Measurements from ENCODE around the gene KCNMA1. TPM values are rescaled to one million over a fixed set of nuclear protein-coding genes. Genes with fewer than 3 reads are reported as not detected.

Gene KCNMA1
- polyA plus RNA-seq, 4 donors = 2.7 to 8.6 (median 7.7) TPM

DNA sequence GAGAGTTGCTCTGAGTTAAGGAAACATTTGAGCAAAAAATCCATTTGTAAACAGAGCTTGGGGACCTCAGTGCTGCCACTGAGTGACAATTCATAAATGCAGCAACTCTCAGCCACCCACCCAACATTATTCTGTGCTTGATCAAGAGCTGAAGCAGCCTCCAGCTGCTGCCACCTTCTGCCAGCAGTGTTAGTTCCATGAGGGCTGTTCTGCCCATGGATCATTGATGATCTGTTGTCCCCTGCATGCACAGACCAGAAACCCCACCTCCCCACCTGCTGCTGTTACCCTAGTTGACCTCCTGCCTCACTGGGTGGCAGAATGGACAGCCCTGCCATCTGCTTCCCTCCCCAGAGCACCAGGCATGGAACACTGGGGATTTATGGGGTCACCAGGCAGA is 305.4 kb downstream of the KCNMA1 start:
- Histone ChIP-seq H3K27ac (ENCODE audit: low read depth in 1 of 3, low read length in 2 of 3) (no peak overlapping the region), H3K36me3 (ENCODE audit: control insufficient read depth in 3 of 3, insufficient read depth in 2 of 3, low read depth in 1 of 3, low read length in 3 of 3) (no peaks in the 10 kb centered on the region), H3K4me3 (ENCODE audit: low read depth in 1 of 3, low read length in 3 of 3) (no peak overlapping the region), H3K27me3 (ENCODE audit: control insufficient read depth in 3 of 3, insufficient read depth in 3 of 3, low read length in 3 of 3) (no peaks in the 10 kb centered on the region), H3K9me3 (ENCODE audit: control insufficient read depth in 2 of 2, insufficient read depth in 1 of 2, low read depth in 1 of 2, low read length in 1 of 2) (no peaks in the 10 kb centered on the region), H3K4me1 (ENCODE audit: control insufficient read depth in 3 of 3, insufficient read depth in 2 of 3, low read depth in 1 of 3, low read length in 2 of 3) (peaks cover 0 to 8% (median 0%) of the 10 kb centered on the region in 3 donors)
- FAIRE-seq (no peak), DNase-seq (no peak)

DNA sequence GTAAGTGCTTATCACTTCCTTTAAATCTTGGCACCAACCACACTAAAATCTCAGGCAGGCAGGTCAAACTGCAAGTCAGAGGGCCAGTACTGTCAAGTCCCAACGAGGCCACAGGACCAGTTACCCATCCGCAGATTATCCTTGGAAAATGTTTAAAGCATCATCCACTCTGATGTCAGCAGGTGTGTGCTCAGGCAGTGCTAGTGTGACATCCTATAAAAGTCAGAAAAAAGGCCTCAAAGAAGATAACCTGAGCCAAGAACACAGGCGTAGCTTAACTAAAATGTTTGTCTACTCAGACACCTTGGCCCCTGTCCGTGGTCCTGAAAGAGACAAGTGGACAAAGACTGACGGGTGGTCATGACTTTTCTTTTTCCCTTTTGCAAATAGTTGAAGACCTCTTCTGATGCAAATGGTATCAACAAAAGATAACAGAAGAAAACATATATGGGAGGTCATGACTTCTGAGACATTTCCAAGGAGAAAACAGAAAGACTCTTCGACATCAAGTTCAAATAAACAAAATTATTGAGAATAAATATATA is 309.3 kb downstream of the KCNMA1 start:
- Histone ChIP-seq H3K4me1 (ENCODE audit: control insufficient read depth in 3 of 3, insufficient read depth in 2 of 3, low read depth in 1 of 3, low read length in 2 of 3) (peaks cover 0 to under 1% (median 0%) of the 10 kb centered on the region in 3 donors), H3K27me3 (ENCODE audit: control insufficient read depth in 3 of 3, insufficient read depth in 3 of 3, low read length in 3 of 3) (no peaks in the 10 kb centered on the region), H3K4me3 (ENCODE audit: low read depth in 1 of 3, low read length in 3 of 3) (no peak overlapping the region), H3K9me3 (ENCODE audit: control insufficient read depth in 2 of 2, insufficient read depth in 1 of 2, low read depth in 1 of 2, low read length in 1 of 2) (no peaks in the 10 kb centered on the region), H3K36me3 (ENCODE audit: control insufficient read depth in 3 of 3, insufficient read depth in 2 of 3, low read depth in 1 of 3, low read length in 3 of 3) (no peaks in the 10 kb centered on the region), H3K27ac (ENCODE audit: low read depth in 1 of 3, low read length in 2 of 3) (no peak overlapping the region)
- no peak for FAIRE-seq
- peak in 1 of 2 donors; percentile 49 for DNase-seq
- WGBS, 3 donors = 48 to 62% (median 52%) methylated on average over 6 of the region's 6 CpGs

DNA sequence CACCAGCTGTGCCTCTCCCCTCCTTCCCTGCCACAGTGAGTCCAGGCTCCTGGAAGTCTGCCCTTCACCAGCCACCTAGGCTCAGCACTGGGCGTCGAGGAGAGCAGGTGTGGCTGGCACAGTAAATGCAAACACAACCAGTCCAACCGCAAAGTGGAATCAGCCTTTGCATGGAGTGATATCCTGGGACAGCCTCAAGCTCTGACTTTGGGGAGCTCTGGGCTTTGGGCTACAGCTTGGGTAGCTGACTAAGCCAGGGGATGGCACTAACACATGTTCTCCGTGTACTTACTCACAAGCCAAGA is 312.4 kb downstream of the KCNMA1 start:
- Histone ChIP-seq H3K9me3 (ENCODE audit: control insufficient read depth in 2 of 2, insufficient read depth in 1 of 2, low read depth in 1 of 2, low read length in 1 of 2) (no peaks in the 10 kb centered on the region), H3K4me1 (ENCODE audit: control insufficient read depth in 3 of 3, insufficient read depth in 2 of 3, low read depth in 1 of 3, low read length in 2 of 3) (no peaks in the 10 kb centered on the region), H3K4me3 (ENCODE audit: low read depth in 1 of 3, low read length in 3 of 3) (no peak overlapping the region), H3K27me3 (ENCODE audit: control insufficient read depth in 3 of 3, insufficient read depth in 3 of 3, low read length in 3 of 3) (no peaks in the 10 kb centered on the region), H3K36me3 (ENCODE audit: control insufficient read depth in 3 of 3, insufficient read depth in 2 of 3, low read depth in 1 of 3, low read length in 3 of 3) (no peaks in the 10 kb centered on the region), H3K27ac (ENCODE audit: low read depth in 1 of 3, low read length in 2 of 3) (no peak overlapping the region)
- FAIRE-seq (no peak), DNase-seq (peak in 1 of 2 donors; percentile 10)
- 35 to 64% (median 38%) methylated on average over 4 of the region's 4 CpGs for WGBS, 3 donors

DNA sequence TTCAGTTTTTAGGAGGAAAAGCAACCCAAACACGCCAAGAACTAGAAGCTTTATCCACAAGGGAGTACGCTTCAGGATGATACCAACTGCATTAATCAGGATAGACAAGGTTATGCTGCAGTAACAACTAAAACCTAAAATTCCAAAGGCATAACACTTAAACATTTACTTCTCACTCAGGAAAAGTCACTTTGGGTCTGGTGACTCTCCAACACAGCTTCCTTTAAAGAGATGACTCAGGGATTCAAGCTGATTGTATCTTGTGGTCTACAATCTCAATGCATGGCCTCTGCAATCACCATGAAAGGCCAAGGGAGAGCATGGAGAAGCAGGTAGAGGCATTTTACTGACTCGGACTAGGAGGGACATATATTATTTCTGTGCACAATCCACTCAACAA is 315.8 kb downstream of the KCNMA1 start:
- H3K9me3 ChIP-seq (ENCODE audit: control insufficient read depth in 2 of 2, insufficient read depth in 1 of 2, low read depth in 1 of 2, low read length in 1 of 2) = no peaks in the 10 kb centered on the region
- DNase-seq (no peak), FAIRE-seq (no peak)
- no peak overlapping the region for H3K4me3 ChIP-seq (ENCODE audit: low read depth in 1 of 3, low read length in 3 of 3)
- H3K4me1 ChIP-seq (ENCODE audit: control insufficient read depth in 3 of 3, insufficient read depth in 2 of 3, low read depth in 1 of 3, low read length in 2 of 3) = no peaks in the 10 kb centered on the region
- WGBS, 3 donors = 65 to 67% (median 67%) methylated on average over 3 of the region's 3 CpGs
- no peaks in the 10 kb centered on the region for H3K27me3 ChIP-seq (ENCODE audit: control insufficient read depth in 3 of 3, insufficient read depth in 3 of 3, low read length in 3 of 3)
- H3K27ac ChIP-seq (ENCODE audit: low read depth in 1 of 3, low read length in 2 of 3) = peak overlapping the region in 1 of 3 donors; percentile 5
- no peaks in the 10 kb centered on the region for H3K36me3 ChIP-seq (ENCODE audit: control insufficient read depth in 3 of 3, insufficient read depth in 2 of 3, low read depth in 1 of 3, low read length in 3 of 3)

DNA sequence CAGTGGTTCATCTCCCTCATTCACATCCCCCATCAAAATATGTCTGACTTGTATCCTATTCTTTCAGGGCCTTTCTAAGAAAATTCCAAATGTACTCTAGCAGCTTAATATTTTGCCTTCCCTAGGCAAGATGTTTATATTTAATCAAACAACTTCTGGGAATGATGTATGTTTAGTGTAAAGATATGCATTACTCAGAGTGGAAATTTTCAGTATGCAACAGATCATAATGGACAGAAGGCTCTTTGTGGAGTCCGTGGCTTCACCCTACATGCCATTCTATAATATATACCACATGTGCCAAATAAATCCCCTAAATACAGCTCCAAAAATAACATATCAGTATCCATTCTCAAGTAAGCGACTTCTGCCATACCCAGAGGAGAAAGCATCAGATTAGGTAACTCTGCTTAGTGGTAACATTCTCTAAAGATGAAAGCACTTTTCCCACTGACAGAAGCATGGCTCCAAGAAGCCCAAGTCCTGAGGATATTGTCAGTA is 316.6 kb downstream of the KCNMA1 start:
- Histone ChIP-seq H3K9me3 (ENCODE audit: control insufficient read depth in 2 of 2, insufficient read depth in 1 of 2, low read depth in 1 of 2, low read length in 1 of 2) (no peaks in the 10 kb centered on the region), H3K36me3 (ENCODE audit: control insufficient read depth in 3 of 3, insufficient read depth in 2 of 3, low read depth in 1 of 3, low read length in 3 of 3) (no peaks in the 10 kb centered on the region), H3K4me3 (ENCODE audit: low read depth in 1 of 3, low read length in 3 of 3) (no peak overlapping the region), H3K27me3 (ENCODE audit: control insufficient read depth in 3 of 3, insufficient read depth in 3 of 3, low read length in 3 of 3) (no peaks in the 10 kb centered on the region), H3K4me1 (ENCODE audit: control insufficient read depth in 3 of 3, insufficient read depth in 2 of 3, low read depth in 1 of 3, low read length in 2 of 3) (no peaks in the 10 kb centered on the region), H3K27ac (ENCODE audit: low read depth in 1 of 3, low read length in 2 of 3) (peak overlapping the region in 1 of 3 donors; percentile 5)
- DNase-seq = no peak
- WGBS, 3 donors = 48 to 77% (median 54%) methylated on average over 2 of the region's 2 CpGs
- no peak for FAIRE-seq

DNA sequence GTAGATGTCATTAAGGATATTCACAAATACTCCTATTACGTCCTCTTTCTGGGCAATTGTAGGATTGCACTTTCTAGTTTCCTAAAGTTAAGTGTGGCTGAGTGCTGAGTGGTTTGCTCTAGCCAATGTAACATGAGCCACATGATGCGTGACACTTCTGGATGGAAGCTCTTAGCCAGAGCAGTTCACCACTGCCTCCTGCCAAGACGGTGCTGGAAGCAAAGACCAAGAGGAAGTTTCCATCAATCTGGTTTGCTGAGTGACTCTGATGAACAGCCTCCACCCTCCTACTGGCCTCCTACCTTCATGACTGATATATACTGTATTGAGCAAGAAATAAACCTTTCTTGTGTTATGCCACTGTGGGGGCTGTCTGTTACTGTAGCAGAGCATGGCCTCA is 318.1 kb downstream of the KCNMA1 start:
- FAIRE-seq (no peak), DNase-seq (no peak)
- H3K4me3 ChIP-seq (ENCODE audit: low read depth in 1 of 3, low read length in 3 of 3) = no peak overlapping the region
- H3K4me1 ChIP-seq (ENCODE audit: control insufficient read depth in 3 of 3, insufficient read depth in 2 of 3, low read depth in 1 of 3, low read length in 2 of 3) = no peaks in the 10 kb centered on the region
- H3K27me3 ChIP-seq (ENCODE audit: control insufficient read depth in 3 of 3, insufficient read depth in 3 of 3, low read length in 3 of 3) = no peaks in the 10 kb centered on the region
- no peaks in the 10 kb centered on the region for H3K9me3 ChIP-seq (ENCODE audit: control insufficient read depth in 2 of 2, insufficient read depth in 1 of 2, low read depth in 1 of 2, low read length in 1 of 2)
- H3K36me3 ChIP-seq (ENCODE audit: control insufficient read depth in 3 of 3, insufficient read depth in 2 of 3, low read depth in 1 of 3, low read length in 3 of 3) = no peaks in the 10 kb centered on the region
- no peak overlapping the region for H3K27ac ChIP-seq (ENCODE audit: low read depth in 1 of 3, low read length in 2 of 3)
- 68 to 88% (median 83%) methylated on average over 3 of the region's 3 CpGs for WGBS, 3 donors

DNA sequence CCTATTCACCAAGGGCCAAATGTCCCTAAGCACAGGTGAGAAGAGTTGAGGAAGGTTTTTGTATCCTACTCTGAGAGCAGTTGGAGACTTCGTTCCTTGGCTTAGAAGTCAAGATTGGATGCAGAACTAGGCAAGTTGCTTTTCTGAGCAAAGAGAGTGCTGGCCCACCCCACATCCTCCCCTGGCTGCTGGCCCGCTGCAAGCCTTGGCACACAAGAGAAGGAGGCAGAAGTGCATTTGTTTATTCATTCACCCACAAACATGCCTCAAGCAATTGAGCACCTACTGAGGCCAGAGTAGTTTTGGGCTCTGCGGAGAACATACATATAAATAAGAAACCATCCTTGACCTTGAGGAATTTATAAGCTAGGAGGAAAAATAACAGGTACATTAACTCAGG is 318.9 kb downstream of the KCNMA1 start:
- Histone ChIP-seq H3K27me3 (ENCODE audit: control insufficient read depth in 3 of 3, insufficient read depth in 3 of 3, low read length in 3 of 3) (no peaks in the 10 kb centered on the region), H3K4me3 (ENCODE audit: low read depth in 1 of 3, low read length in 3 of 3) (no peak overlapping the region), H3K9me3 (ENCODE audit: control insufficient read depth in 2 of 2, insufficient read depth in 1 of 2, low read depth in 1 of 2, low read length in 1 of 2) (no peaks in the 10 kb centered on the region), H3K4me1 (ENCODE audit: control insufficient read depth in 3 of 3, insufficient read depth in 2 of 3, low read depth in 1 of 3, low read length in 2 of 3) (no peaks in the 10 kb centered on the region), H3K27ac (ENCODE audit: low read depth in 1 of 3, low read length in 2 of 3) (no peak overlapping the region), H3K36me3 (ENCODE audit: control insufficient read depth in 3 of 3, insufficient read depth in 2 of 3, low read depth in 1 of 3, low read length in 3 of 3) (no peaks in the 10 kb centered on the region)
- no peak for FAIRE-seq
- 81 to 92% (median 91%) methylated on average over 3 of the region's 3 CpGs for WGBS, 3 donors
- no peak for DNase-seq

DNA sequence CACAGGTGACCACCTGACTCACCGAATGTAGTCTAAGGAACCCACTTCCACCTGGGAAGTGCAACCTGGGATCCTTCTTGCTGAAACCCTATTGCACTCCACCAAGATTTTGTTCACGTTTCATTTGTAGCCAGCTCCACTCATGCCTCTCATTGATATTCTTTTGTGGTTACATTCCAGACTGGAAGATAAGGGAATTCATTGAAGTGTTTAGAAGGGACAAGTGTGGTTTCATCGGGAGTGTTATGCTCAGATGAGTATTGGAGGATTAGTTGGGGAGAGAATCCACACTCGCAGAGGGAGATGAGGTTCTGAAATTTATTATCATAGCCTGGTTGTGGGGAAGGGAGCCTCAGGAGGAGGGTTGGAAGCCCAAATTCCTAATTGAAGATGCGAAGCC is 320.4 kb downstream of the KCNMA1 start:
- H3K27ac ChIP-seq (ENCODE audit: low read depth in 1 of 3, low read length in 2 of 3) = no peak overlapping the region
- H3K4me1 ChIP-seq (ENCODE audit: control insufficient read depth in 3 of 3, insufficient read depth in 2 of 3, low read depth in 1 of 3, low read length in 2 of 3) = no peaks in the 10 kb centered on the region
- no peaks in the 10 kb centered on the region for H3K36me3 ChIP-seq (ENCODE audit: control insufficient read depth in 3 of 3, insufficient read depth in 2 of 3, low read depth in 1 of 3, low read length in 3 of 3)
- H3K27me3 ChIP-seq (ENCODE audit: control insufficient read depth in 3 of 3, insufficient read depth in 3 of 3, low read length in 3 of 3) = no peaks in the 10 kb centered on the region
- H3K9me3 ChIP-seq (ENCODE audit: control insufficient read depth in 2 of 2, insufficient read depth in 1 of 2, low read depth in 1 of 2, low read length in 1 of 2) = no peaks in the 10 kb centered on the region
- FAIRE-seq = no peak
- H3K4me3 ChIP-seq (ENCODE audit: low read depth in 1 of 3, low read length in 3 of 3) = no peak overlapping the region
- DNase-seq = no peak
- WGBS, 3 donors = 66 to 76% (median 74%) methylated on average over 5 of the region's 5 CpGs

DNA sequence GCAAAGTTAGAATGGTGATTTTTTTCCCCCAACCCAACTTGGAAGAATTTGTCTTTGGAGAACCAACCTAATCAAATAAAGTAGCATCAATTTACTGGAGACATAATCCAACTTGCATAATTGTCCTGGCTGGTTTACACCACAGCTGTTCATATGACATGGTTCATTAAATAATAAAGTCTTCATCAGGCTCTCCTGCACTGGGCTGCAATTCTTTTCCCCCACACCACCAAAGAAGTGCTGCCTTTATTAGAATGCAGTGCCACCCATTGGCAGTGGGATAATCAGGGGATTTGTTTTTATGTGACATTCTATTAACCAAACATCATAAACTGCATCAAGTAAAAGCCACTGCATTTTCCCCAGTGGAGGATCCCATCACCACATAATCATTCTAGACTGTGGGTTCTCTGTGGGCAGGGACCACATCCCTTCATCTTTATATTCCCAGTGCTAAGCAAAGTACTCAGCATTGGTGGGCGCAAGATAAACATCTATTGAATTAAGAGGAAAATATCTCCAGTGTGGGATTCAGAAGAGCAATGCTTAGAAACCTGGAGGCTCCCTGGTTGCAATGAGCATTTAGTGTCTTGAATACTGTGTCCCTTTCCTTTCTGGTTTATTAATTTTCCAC is 322.0 kb downstream of the KCNMA1 start:
- Histone ChIP-seq H3K27ac (ENCODE audit: low read depth in 1 of 3, low read length in 2 of 3) (no peak overlapping the region), H3K9me3 (ENCODE audit: control insufficient read depth in 2 of 2, insufficient read depth in 1 of 2, low read depth in 1 of 2, low read length in 1 of 2) (no peaks in the 10 kb centered on the region), H3K27me3 (ENCODE audit: control insufficient read depth in 3 of 3, insufficient read depth in 3 of 3, low read length in 3 of 3) (no peaks in the 10 kb centered on the region), H3K4me1 (ENCODE audit: control insufficient read depth in 3 of 3, insufficient read depth in 2 of 3, low read depth in 1 of 3, low read length in 2 of 3) (no peaks in the 10 kb centered on the region), H3K4me3 (ENCODE audit: low read depth in 1 of 3, low read length in 3 of 3) (no peak overlapping the region), H3K36me3 (ENCODE audit: control insufficient read depth in 3 of 3, insufficient read depth in 2 of 3, low read depth in 1 of 3, low read length in 3 of 3) (no peaks in the 10 kb centered on the region)
- no peak for DNase-seq
- 91 to 96% (median 95%) methylated on average over 1 of the region's 1 CpG for WGBS, 3 donors
- no peak for FAIRE-seq

All from small intestine (tissue), 7 donors.